Measurements from ENCODE around the gene BYSL. TPM values are rescaled to one million over a fixed set of nuclear protein-coding genes. Genes with fewer than 3 reads are reported as not detected.

BYSL gene, protein sequence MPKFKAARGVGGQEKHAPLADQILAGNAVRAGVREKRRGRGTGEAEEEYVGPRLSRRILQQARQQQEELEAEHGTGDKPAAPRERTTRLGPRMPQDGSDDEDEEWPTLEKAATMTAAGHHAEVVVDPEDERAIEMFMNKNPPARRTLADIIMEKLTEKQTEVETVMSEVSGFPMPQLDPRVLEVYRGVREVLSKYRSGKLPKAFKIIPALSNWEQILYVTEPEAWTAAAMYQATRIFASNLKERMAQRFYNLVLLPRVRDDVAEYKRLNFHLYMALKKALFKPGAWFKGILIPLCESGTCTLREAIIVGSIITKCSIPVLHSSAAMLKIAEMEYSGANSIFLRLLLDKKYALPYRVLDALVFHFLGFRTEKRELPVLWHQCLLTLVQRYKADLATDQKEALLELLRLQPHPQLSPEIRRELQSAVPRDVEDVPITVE
- total RNA-seq = 10 to 100 TPM in 2 of 4 donors, 1 to 10 TPM in 2; 7.4 to 12.4 (median 9.5) TPM
- polyA plus RNA-seq = 6.5 TPM
- long read RNA-seq, donor 1, transcript BYSL-201 (7 exons, 2,029 nt) = major isoform, 9 of 10 reads
- long read RNA-seq, donor 1, partial matches to known transcripts = 1 of 10 reads
- long read RNA-seq, donor 1, other reads (novel, unspliced or antisense) = 0 of 10 reads
- long read RNA-seq, donor 2, partial matches to known transcripts = 1 of 2 reads
- long read RNA-seq, donor 2, other reads (novel, unspliced or antisense) = 0 of 2 reads
- long read RNA-seq, donor 3, transcript BYSL-201 (7 exons, 2,029 nt) = major isoform, 14 of 20 reads
- long read RNA-seq, donor 3, partial matches to known transcripts = 0 of 20 reads
- long read RNA-seq, donor 3, other reads (novel, unspliced or antisense) = 3 of 20 reads
- long read RNA-seq, donor 4, partial matches to known transcripts = 0 of 1 reads
- long read RNA-seq, donor 4, other reads (novel, unspliced or antisense) = 0 of 1 reads

DNA sequence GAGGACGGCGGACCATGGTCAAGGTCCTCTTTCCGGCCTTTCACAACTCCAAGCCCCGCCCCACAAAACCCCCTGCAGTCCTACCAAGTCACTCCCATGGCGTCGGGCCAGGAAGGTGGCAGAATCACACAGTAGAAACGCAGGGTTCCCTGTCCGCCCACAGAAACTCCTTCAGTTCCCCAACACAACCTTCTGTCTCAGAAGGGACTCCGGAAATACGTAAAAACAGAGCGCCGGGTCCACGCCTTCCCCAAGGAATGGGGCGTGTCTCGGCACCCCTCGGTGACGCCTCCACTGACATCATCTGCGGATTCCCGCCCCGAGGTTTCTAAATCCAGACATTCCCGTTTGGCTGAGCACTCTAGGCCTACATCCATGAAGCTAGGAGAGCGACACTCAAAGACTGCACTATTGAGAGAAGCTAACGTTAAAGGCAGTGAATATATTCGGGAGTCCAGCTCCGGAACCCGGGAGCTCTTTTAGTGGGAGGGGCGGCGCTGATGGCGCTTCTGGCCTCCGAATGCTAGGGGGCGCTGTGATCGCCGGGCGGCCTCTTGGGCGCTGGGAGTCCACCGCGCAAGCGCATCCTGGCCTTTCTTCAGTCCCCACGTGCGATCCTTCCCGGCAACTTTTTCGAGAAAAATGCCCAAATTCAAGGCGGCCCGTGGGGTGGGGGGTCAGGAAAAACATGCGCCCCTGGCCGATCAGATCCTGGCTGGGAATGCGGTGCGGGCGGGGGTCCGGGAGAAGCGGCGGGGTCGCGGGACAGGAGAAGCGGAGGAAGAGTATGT, at the start of gene BYSL, which contains the start of gene MED20:
Gene BYSL, plus strand, starts transcription at position 579 of the 791 bp plus-strand sequence. Its CDS starts 64 bp downstream, at position 643.
Gene MED20, minus strand, starts transcription at position 219 of the 791 bp plus-strand sequence. Its CDS starts 121 bp downstream, at position 98.
- DNase-seq (peak; percentile 91 to 96 (median 96)), ATAC-seq (peak; percentile 98)
- Histone ChIP-seq H3K27ac (ENCODE audit: low read length) (peak within 1 kb of the TSS; percentile 99), H3K4me3 (ENCODE audit: low read length) (peak within 1 kb of the TSS; percentile 92), H3K4me1 (ENCODE audit: control insufficient read depth, insufficient read depth, low read length) (no peaks in the 10 kb centered on the region), H3K27me3 (ENCODE audit: control insufficient read depth, insufficient read depth) (no peaks in the 10 kb centered on the region), H3K9me3 (ENCODE audit: control insufficient read depth, low read length) (no peaks in the 10 kb centered on the region)
- intact Hi-C loops (cut with DNase I) = loop anchor here in 2 of 4 donors (5.0 to 10.0 kb wide), 2 partner anchors 126 to 136 kb away; partner anchors contain the start of genes PRICKLE4 (in 1 of the 2) and TOMM6 (in 1 of the 2)
- under 1% methylated on average over 55 of the region's 55 CpGs for WGBS

DNA sequence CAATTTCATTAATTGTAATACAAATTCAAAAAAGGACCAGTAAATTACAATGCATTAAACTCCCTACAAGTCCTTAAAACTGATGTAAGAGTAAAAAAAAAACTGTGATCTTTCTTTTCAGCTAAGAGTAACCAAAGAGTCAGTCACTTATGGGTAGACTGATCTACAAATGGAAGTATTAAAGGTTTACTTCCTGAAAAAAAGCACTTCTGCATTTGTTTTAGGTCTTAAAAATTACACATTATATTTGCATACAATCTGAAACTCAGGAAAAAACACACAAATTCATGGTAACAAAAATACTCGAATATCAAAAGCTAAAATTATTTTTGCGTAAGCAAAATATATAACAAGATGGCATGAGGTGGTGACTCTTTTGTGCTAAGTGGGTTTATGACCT, 49.6 kb upstream of the BYSL start:
- intact Hi-C loops (cut with DNase I) = no loop called here
- H3K9me3 ChIP-seq (ENCODE audit: control insufficient read depth, low read length) = no peaks in the 10 kb centered on the region
- H3K4me3 ChIP-seq (ENCODE audit: low read length) = no peak overlapping the region
- H3K4me1 ChIP-seq (ENCODE audit: control insufficient read depth, insufficient read depth, low read length) = no peaks in the 10 kb centered on the region
- WGBS = 97% methylated on average over 2 of the region's 2 CpGs
- H3K27ac ChIP-seq (ENCODE audit: low read length) = no peak overlapping the region
- DNase-seq = no peak
- no peaks in the 10 kb centered on the region for H3K27me3 ChIP-seq (ENCODE audit: control insufficient read depth, insufficient read depth)
- no peak for ATAC-seq

DNA sequence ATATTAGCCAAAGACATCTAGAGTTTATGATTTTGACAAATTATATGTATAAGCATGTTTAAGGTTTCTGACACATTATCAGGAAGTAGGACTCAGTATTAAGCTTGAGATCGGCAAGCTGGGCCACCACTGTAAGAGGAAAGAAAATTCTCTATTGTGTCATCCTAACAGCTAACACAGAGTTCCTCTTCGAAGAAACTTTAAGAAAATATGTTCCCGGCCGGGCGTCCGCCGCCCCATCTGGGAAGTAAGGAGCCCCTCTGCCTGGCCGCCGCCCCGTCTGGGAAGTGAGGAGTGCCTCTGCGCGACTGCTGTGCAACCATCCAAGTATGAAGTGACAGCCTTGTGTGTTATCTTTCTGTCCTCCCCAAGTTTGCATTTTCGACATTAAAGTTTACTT, 49.2 kb upstream of the BYSL start:
- 89% methylated on average over 13 of the region's 13 CpGs for WGBS
- no peak overlapping the region for H3K4me3 ChIP-seq (ENCODE audit: low read length)

DNA sequence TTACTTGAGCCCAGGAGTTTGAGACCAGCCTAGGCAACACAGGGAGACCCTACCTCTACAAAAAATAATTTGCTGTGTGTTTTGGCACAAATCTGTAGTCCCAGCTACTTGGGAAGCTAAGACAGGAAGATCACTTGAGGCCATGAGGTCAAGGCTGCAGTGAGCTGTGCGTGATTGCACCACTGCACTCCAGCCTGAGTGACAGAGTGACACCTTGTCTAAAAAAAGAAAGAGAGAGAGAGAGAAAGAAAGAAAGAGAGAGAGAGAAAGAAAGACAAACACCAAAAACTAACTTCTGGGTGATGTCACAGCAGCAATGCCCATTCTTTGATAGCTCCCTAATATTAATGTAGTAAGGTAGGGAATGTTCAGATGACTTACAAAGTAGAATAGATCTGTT, 46.6 kb upstream of the BYSL start:
- H3K9me3 ChIP-seq (ENCODE audit: control insufficient read depth, low read length) = no peaks in the 10 kb centered on the region
- no peak overlapping the region for H3K27ac ChIP-seq (ENCODE audit: low read length)
- no peaks in the 10 kb centered on the region for H3K27me3 ChIP-seq (ENCODE audit: control insufficient read depth, insufficient read depth)
- no peak for ATAC-seq
- no peak for DNase-seq
- H3K4me3 ChIP-seq (ENCODE audit: low read length) = no peak overlapping the region
- no peaks in the 10 kb centered on the region for H3K4me1 ChIP-seq (ENCODE audit: control insufficient read depth, insufficient read depth, low read length)
- intact Hi-C loops (cut with DNase I) = no loop called here
- 61% methylated on average over 1 of the region's 1 CpG for WGBS

More for the DNA sequence above, 49.2 kb upstream of the BYSL start:
- H3K4me1 ChIP-seq (ENCODE audit: control insufficient read depth, insufficient read depth, low read length) = no peaks in the 10 kb centered on the region
- ATAC-seq = no peak
- intact Hi-C loops (cut with DNase I) = no loop called here
- DNase-seq = peak in 2 of 3 donors; percentile 23 to 57
- H3K27ac ChIP-seq (ENCODE audit: low read length) = no peak overlapping the region
- H3K27me3 ChIP-seq (ENCODE audit: control insufficient read depth, insufficient read depth) = no peaks in the 10 kb centered on the region
- H3K9me3 ChIP-seq (ENCODE audit: control insufficient read depth, low read length) = no peaks in the 10 kb centered on the region

DNA sequence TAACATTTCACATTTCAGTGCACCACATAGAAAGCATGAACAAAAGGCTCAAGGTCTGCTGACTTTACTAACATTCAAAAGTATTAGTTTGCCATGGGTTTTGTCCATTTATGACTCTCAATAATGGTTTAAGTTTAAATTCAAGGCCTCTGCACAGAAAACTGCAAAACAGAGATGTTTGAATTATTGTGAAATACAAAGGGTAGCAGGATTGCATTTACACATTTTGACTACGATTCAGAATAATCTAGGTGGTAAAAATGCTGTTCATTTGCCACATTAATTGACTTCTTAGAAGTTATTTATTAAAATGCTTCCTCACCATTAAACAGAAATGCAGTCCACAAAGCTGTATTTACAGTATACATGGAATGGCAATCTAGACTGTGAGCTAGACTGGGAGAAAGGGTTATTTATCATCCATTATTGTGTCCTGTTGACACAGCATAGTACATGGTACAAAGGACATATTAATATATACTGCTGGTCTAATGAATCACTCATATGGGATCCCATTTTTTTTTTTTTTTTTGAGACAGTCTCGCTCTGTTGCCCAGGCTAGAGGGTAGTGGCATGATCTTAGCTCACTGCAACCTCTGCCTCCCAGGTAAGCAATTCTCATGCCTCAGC, 44.1 kb upstream of the BYSL start:
- Histone ChIP-seq H3K27ac (ENCODE audit: low read length) (no peak overlapping the region), H3K4me1 (ENCODE audit: control insufficient read depth, insufficient read depth, low read length) (no peaks in the 10 kb centered on the region), H3K27me3 (ENCODE audit: control insufficient read depth, insufficient read depth) (no peaks in the 10 kb centered on the region), H3K4me3 (ENCODE audit: low read length) (no peak overlapping the region), H3K9me3 (ENCODE audit: control insufficient read depth, low read length) (no peaks in the 10 kb centered on the region)
- DNase-seq (no peak), ATAC-seq (no peak)
- WGBS = 97% methylated on average over 2 of the region's 2 CpGs
- intact Hi-C loops (cut with DNase I) = no loop called here

DNA sequence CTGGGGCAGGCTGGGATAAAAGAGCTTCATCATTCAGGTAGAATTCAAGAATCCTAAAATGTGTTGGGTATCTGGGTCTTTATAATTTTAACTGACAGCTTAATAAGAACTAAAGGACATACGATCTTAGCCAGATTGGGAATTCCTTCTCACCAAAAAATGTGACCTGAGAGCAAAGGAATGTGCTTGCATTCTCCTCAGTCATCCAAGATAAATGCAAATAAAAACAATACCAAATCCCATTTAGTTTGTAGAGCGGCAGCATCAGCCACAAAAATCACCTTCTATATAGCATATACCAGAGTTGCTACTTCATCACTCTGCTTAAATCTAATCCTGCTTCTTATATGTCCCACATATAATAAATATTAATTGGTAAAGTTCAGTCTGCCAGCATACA, 43.1 kb upstream of the BYSL start:
- Histone ChIP-seq H3K27ac (ENCODE audit: low read length) (no peak overlapping the region), H3K9me3 (ENCODE audit: control insufficient read depth, low read length) (no peaks in the 10 kb centered on the region), H3K4me1 (ENCODE audit: control insufficient read depth, insufficient read depth, low read length) (no peaks in the 10 kb centered on the region), H3K4me3 (ENCODE audit: low read length) (no peak overlapping the region), H3K27me3 (ENCODE audit: control insufficient read depth, insufficient read depth) (no peaks in the 10 kb centered on the region)
- ATAC-seq (no peak), DNase-seq (no peak)
- WGBS = 79% methylated on average over 2 of the region's 2 CpGs
- intact Hi-C loops (cut with DNase I) = no loop called here

DNA sequence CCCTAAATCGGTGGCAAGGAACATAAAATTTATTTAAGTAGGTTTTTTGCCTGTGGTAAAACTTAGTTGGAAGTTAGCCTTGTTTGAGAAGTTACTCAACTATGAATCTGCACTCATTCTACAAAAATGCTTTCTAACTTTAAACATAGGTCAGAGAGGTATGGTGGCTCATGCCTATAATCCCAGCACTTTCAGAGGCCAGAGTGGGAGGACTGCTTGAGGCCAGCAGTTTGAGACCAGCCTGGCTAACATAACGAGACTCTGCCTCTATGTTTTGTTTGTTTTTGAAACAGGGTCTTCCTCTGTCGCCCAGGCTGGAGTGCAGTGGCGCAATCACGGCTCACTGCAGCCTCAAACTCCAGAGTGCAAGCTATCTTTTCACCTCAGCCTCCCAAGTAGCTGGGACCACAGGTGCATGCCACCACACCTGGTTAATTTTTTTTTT, 42.3 kb upstream of the BYSL start:
- H3K9me3 ChIP-seq (ENCODE audit: control insufficient read depth, low read length) = no peaks in the 10 kb centered on the region
- WGBS = 92% methylated on average over 5 of the region's 5 CpGs
- H3K4me3 ChIP-seq (ENCODE audit: low read length) = no peak overlapping the region
- H3K4me1 ChIP-seq (ENCODE audit: control insufficient read depth, insufficient read depth, low read length) = no peaks in the 10 kb centered on the region
- no peak overlapping the region for H3K27ac ChIP-seq (ENCODE audit: low read length)
- H3K27me3 ChIP-seq (ENCODE audit: control insufficient read depth, insufficient read depth) = no peaks in the 10 kb centered on the region
- DNase-seq = no peak
- no peak for ATAC-seq
- intact Hi-C loops (cut with DNase I) = no loop called here

DNA sequence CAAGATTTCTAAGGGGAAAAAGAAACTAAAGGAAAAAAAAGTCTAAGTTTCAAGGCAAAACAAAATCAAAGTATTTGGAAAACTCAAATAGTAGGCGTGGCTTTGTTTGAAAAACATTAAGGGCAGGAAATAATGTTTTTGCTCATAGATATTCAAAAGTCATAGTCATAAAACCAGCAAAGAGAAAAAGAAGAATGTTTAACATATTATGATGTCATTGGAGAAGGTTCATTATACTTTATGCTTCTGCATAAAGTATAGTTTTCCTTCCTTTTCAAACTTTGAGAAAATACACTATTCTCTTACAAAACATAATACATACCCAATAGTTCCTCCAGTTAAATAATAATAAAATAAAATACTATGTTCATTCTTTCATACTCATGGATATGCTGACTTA, 39.8 kb upstream of the BYSL start:
- intact Hi-C loops (cut with DNase I) = no loop called here
- no peaks in the 10 kb centered on the region for H3K27me3 ChIP-seq (ENCODE audit: control insufficient read depth, insufficient read depth)
- no peaks in the 10 kb centered on the region for H3K9me3 ChIP-seq (ENCODE audit: control insufficient read depth, low read length)
- DNase-seq = no peak
- no peak overlapping the region for H3K27ac ChIP-seq (ENCODE audit: low read length)
- no peaks in the 10 kb centered on the region for H3K4me1 ChIP-seq (ENCODE audit: control insufficient read depth, insufficient read depth, low read length)
- no peak overlapping the region for H3K4me3 ChIP-seq (ENCODE audit: low read length)
- WGBS = 94% methylated on average over 1 of the region's 1 CpG
- no peak for ATAC-seq

DNA sequence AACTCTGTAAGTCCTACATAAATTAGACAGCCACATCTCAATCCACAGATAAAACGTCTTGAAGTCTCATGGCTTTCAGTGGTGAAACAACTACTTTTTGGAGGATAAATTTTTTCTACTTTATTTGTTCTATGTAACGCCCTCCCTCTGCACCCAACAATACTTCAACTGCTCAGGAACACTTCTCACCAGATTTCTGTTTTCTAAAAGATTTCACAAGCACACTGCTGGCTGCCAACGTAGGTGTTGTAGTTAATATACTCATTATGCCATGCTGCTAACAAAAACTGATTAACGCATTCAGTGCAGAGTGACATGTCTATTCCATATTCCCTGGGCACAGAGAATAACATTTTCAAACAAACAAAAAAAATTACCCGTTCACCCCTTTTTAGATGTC, 36.3 kb upstream of the BYSL start:
- DNase-seq (no peak), ATAC-seq (no peak)
- no peaks in the 10 kb centered on the region for H3K4me1 ChIP-seq (ENCODE audit: control insufficient read depth, insufficient read depth, low read length)
- H3K4me3 ChIP-seq (ENCODE audit: low read length) = no peak overlapping the region
- no peak overlapping the region for H3K27ac ChIP-seq (ENCODE audit: low read length)
- H3K9me3 ChIP-seq (ENCODE audit: control insufficient read depth, low read length) = no peaks in the 10 kb centered on the region
- intact Hi-C loops (cut with DNase I) = no loop called here
- no peaks in the 10 kb centered on the region for H3K27me3 ChIP-seq (ENCODE audit: control insufficient read depth, insufficient read depth)
- 77% methylated on average over 5 of the region's 5 CpGs for WGBS

DNA sequence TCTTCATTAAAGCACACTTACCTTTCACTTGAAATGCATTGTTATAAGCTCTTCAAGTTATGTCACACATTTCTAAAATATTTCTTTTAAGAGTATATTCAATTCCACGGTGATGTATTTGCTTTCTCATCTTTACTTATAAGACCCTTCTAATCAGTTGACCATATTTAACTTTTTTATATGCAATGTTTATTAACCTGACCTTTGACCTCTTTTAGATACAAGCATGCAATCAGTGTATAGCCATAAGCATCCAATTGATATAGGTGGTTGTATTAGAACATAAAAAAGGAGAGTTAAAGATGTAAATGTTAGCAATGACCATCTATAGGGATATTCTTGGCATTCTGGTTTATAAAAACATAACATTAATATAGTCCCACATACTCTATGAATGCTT, 35.4 kb upstream of the BYSL start:
- Histone ChIP-seq H3K9me3 (ENCODE audit: control insufficient read depth, low read length) (no peaks in the 10 kb centered on the region), H3K27me3 (ENCODE audit: control insufficient read depth, insufficient read depth) (no peaks in the 10 kb centered on the region), H3K4me1 (ENCODE audit: control insufficient read depth, insufficient read depth, low read length) (no peaks in the 10 kb centered on the region), H3K27ac (ENCODE audit: low read length) (no peak overlapping the region), H3K4me3 (ENCODE audit: low read length) (no peak overlapping the region)
- intact Hi-C loops (cut with DNase I) = no loop called here
- ATAC-seq = no peak
- DNase-seq = no peak
- WGBS = 91% methylated on average over 1 of the region's 1 CpG
